ENCODE results near the gene TRIM14. TPM values are rescaled to one million over a fixed set of nuclear protein-coding genes. Genes with fewer than 3 reads are reported as not detected.

The TRIM14 gene
- total and polyA plus RNA-seq, 2 of the 4 experiments (the other 2 are of a cell fraction) = 3.0 to 8.5 TPM

GRCh38 chr9:98149422-98149821, 30.4 kb upstream of the TRIM14 start:
- in situ Hi-C loops (cut with MboI; ENCODE audit: low sequenced_read_pairs) = no loop called here
- no CpG with 5 or more reads among the region's 3 CpGs for WGBS, 2 experiments (ENCODE audit: extremely low coverage in 2 of 2, insufficient read length in 1 of 2)
- no peak overlapping the region for H3K4me3 ChIP-seq (ENCODE audit: insufficient read depth, low read depth, low read length)
- H3K18ac ChIP-seq (ENCODE audit: low read depth, low read length) = no peak overlapping the region
- TF ChIP-seq NFE2L2 (IDR thresholded peaks at IDR 0.05; ENCODE audit: low read depth, low read length) = no peak
- no peak for TF ChIP-seq RAD21 (IDR thresholded peaks at IDR 0.05; ENCODE audit: low read length)
- TF ChIP-seq FOS (IDR thresholded peaks at IDR 0.05; ENCODE audit: low read depth, low read length) = no peak
- TF ChIP-seq MAZ (IDR thresholded peaks at IDR 0.05; ENCODE audit: borderline replicate concordance, low read depth, low read length) = no peak
- TF ChIP-seq USF2 (IDR thresholded peaks at IDR 0.05; ENCODE audit: low read depth, low read length) = no peak
- TF ChIP-seq ELK1 (IDR thresholded peaks at IDR 0.05; ENCODE audit: borderline replicate concordance, low read depth, low read length) = no peak
- TF ChIP-seq RCOR1 (IDR thresholded peaks at IDR 0.05; ENCODE audit: insufficient replicate concordance, low read length) = no peak
- no peak for TF ChIP-seq CHD1 (IDR thresholded peaks at IDR 0.05; ENCODE audit: low read depth, low read length)
- TF ChIP-seq CEBPB (IDR thresholded peaks at IDR 0.05; ENCODE audit: low read depth, low read length) = no peak
- no peak for TF ChIP-seq RFX5 (IDR thresholded peaks at IDR 0.05; ENCODE audit: low read depth, low read length)
- TF ChIP-seq BHLHE40 (IDR thresholded peaks at IDR 0.05; ENCODE audit: low read depth, low read length) = no peak
- no peak overlapping the region for H3K23ac ChIP-seq (ENCODE audit: low read depth, low read length)
- DNase-seq (no peak), ATAC-seq (ENCODE audit: low read depth) (no peak)
- no peak overlapping the region for H3K27ac ChIP-seq (ENCODE audit: insufficient read depth, low read length)
- no peak overlapping the region for H2AK5ac ChIP-seq (ENCODE audit: low read depth, low read length)
- H2BK20ac ChIP-seq (ENCODE audit: low read depth, low read length) = no peak overlapping the region
- H3K9me3 ChIP-seq (ENCODE audit: control insufficient read depth, insufficient read depth, low read length) = no peaks in the 10 kb centered on the region
- dilution Hi-C loops (cut with HindIII; ENCODE audit: low sequenced_read_pairs, unreplicated experiment) = no loop called here
- no peaks in the 10 kb centered on the region; the same call in 1 of the 2 replicates for H3K9me1 ChIP-seq (ENCODE audit: insufficient read depth, low read length)
- POLR2A ChIA-PET (ENCODE audit: unreplicated experiment) = no interaction called here
- no peak overlapping the region for H4K5ac ChIP-seq (ENCODE audit: low read depth, low read length)
- H4K20me1 ChIP-seq (ENCODE audit: insufficient read depth, low read length) = no peaks in the 10 kb centered on the region
- no peak overlapping the region for H2AFZ ChIP-seq (replicated peaks; ENCODE audit: low read length, poor library complexity)
- H3K9ac ChIP-seq (ENCODE audit: low read depth, low read length) = no peak overlapping the region
- no peaks in the 10 kb centered on the region for H3K36me3 ChIP-seq (ENCODE audit: control insufficient read depth, insufficient read depth, low read length)
- H3K14ac ChIP-seq (replicated peaks; ENCODE audit: low read depth, low read length) = no peak overlapping the region
- H3K27me3 ChIP-seq (ENCODE audit: control insufficient read depth, insufficient read depth, low read length) = no peaks in the 10 kb centered on the region
- H2BK15ac ChIP-seq (ENCODE audit: low read depth, low read length) = no peak overlapping the region
- H3K4ac ChIP-seq (ENCODE audit: low read depth, low read length) = no peak overlapping the region
- no peak overlapping the region for H2BK5ac ChIP-seq (ENCODE audit: low read depth, low read length, poor library complexity, severe bottlenecking)
- no peak overlapping the region for H4K8ac ChIP-seq (ENCODE audit: low read depth in 2 of 2, low read length in 2 of 2)
- H3K56ac ChIP-seq (ENCODE audit: extremely low read depth, insufficient read depth, low read length) = no peak overlapping the region
- CTCF ChIA-PET = interaction anchor here (0.9 kb wide), 1 partner anchor 20 kb away, joined by 6 read pairs; no protein-coding TSS in a partner anchor
- no peaks in the 10 kb centered on the region for H3K79me1 ChIP-seq (ENCODE audit: low read depth in 1 of 2, low read length in 2 of 2)
- H4K91ac ChIP-seq (ENCODE audit: insufficient read depth, low read depth, low read length) = no peak overlapping the region
- BruUV-seq (replicated peaks) = no TSS peak
- H3K4me1 ChIP-seq (ENCODE audit: control insufficient read depth, insufficient read depth, low read length) = peaks cover 6% of the 10 kb centered on the region; the same call in 1 of the 2 replicates
- intact Hi-C loops (cut with micrococcal nuclease) = no loop called here
- no peak overlapping the region for H2AK9ac ChIP-seq (replicated peaks; ENCODE audit: low read depth, low read length, poor library complexity)
- H2BK120ac ChIP-seq (ENCODE audit: low read depth, low read length) = no peak overlapping the region
- no peak overlapping the region for H3K4me2 ChIP-seq (ENCODE audit: low read depth, low read length)

All from IMR-90 (cell line).